Caco-2 (cell line): ENCODE measurements around the gene MLLT10. TPM values are rescaled to one million over a fixed set of nuclear protein-coding genes. Genes with fewer than 3 reads are reported as not detected.

Experiments
- BruUV-seq: library from RNA; stranded (reverse); fragments of 400-500 nt; replicated peaks from 2 replicates; lab custom pipeline; 2021; lab: Mats Ljungman, UMichigan
- CTCF ChIA-PET: fragments of 300-600 bp; sonication (Branson Sonifier 250); formaldehyde crosslinking; loops from one replicate; lab custom pipeline; 2022; ENCODE audit warnings: antibody characterized with exemption; lab: Charles Lee
- POLR2A ChIA-PET: fragments of 300-600 bp; sonication (Branson Sonifier 250); formaldehyde crosslinking; loops from one replicate; lab custom pipeline; 2022; ENCODE audit warnings: antibody characterized with exemption; lab: Charles Lee
- DNase-seq, 2 experiments: peaks; one replicate each; pipeline versions ENCODE4 v3.0.0 to v3.0.0-alpha.2; 2020 to 2022
- H3K27me3 ChIP-seq: replicated peaks from 2 replicates; pipeline ENCODE4 v1.6.0; 2011; ENCODE audit warnings: low read length; ENCODE audit not compliant: control insufficient read depth, insufficient read depth
- H3K36me3 ChIP-seq: 2 replicates; pipeline ENCODE4 v1.5.1; 2011; ENCODE audit warnings: low read length; ENCODE audit not compliant: control insufficient read depth, insufficient read depth
- H3K4me1 ChIP-seq: fragments of 250-450 bp; sonication (Bioruptor Pico); 2 replicates; pipeline ENCODE4 v1.5.1; 2020; ENCODE audit warnings: mild to moderate bottlenecking
- H3K4me3 ChIP-seq: 2 replicates; pipeline ENCODE4 v1.5.1; 2011; ENCODE audit warnings: low read depth, mild to moderate bottlenecking, control low read depth, low read length
- H3K9me3 ChIP-seq: fragments of 250-450 bp; sonication (Bioruptor Pico); 2 replicates; pipeline ENCODE4 v1.5.1; 2020; ENCODE audit warnings: mild to moderate bottlenecking, moderate library complexity
- H3K27ac Mint-ChIP-seq: one replicate; pipeline ENCODE4 v1.8.0; 2022; ENCODE audit warnings: mixed read lengths; ENCODE audit not compliant: unreplicated experiment
- H3K27me3 Mint-ChIP-seq: one replicate; pipeline ENCODE4 v1.8.0; 2022; ENCODE audit warnings: mixed read lengths; ENCODE audit not compliant: insufficient read depth, unreplicated experiment
- H3K36me3 Mint-ChIP-seq: one replicate; pipeline ENCODE4 v1.8.0; 2022; ENCODE audit warnings: mild to moderate bottlenecking, mixed read lengths; ENCODE audit not compliant: insufficient read depth, unreplicated experiment
- H3K4me1 Mint-ChIP-seq: one replicate; pipeline ENCODE4 v1.8.0; 2022; ENCODE audit warnings: low read depth, mixed read lengths; ENCODE audit not compliant: unreplicated experiment
- H3K4me3 Mint-ChIP-seq: one replicate; pipeline ENCODE4 v1.8.0; 2022; ENCODE audit warnings: mild to moderate bottlenecking, moderate library complexity, mixed read lengths; ENCODE audit not compliant: unreplicated experiment
- H3K9me3 Mint-ChIP-seq: one replicate; pipeline ENCODE4 v1.8.0; 2022; ENCODE audit warnings: mixed read lengths; ENCODE audit not compliant: unreplicated experiment
- intact Hi-C: fragments of 100-400 bp; cut with micrococcal nuclease; formaldehyde crosslinking; loops from one replicate; pipeline ENCODE4 v1.10.0; 2022; ENCODE audit not compliant: unreplicated experiment
- total RNA-seq: library from RNA; stranded (reverse); gene quantifications from 2 replicates; pipeline ENCODE4 v1.2.3, GENCODE V29; 2022
- TF ChIP-seq, protein P1 (sequence below), 2 experiments: fragments of 200-600 bp in 1 of 2; IDR thresholded peaks; 1 replicate in 1 of 2; 2 replicates in 1 of 2; pipeline versions ENCODE4 v1.5.1 to v1.8.0; 2011 to 2022; ENCODE audit warnings: antibody characterized with exemption in 1 of 2, control low read depth in 1 of 2, inconsistent platforms in 1 of 2, low read depth in 1 of 2, low read length in 1 of 2, mild to moderate bottlenecking in 1 of 2, moderate library complexity in 1 of 2; ENCODE audit not compliant: insufficient read depth in 1 of 2, severe bottlenecking in 1 of 2, unreplicated experiment in 1 of 2

The MLLT10 gene
- total RNA-seq, 1 experiment from 2014 or later: 84.3 TPM

- Mint-ChIP-seq H3K27me3 (no peaks in the 10 kb centered on the region), H3K9me3 (no peaks in the 10 kb centered on the region), H3K36me3 (no peaks in the 10 kb centered on the region), H3K4me3 (no peak overlapping the region), H3K4me1 (peaks cover 8% of the 10 kb centered on the region), H3K27ac (no peak overlapping the region)
- Histone ChIP-seq H3K9me3 (no peaks in the 10 kb centered on the region), H3K4me1 (peaks cover 8% of the 10 kb centered on the region), H3K4me3 (no peak overlapping the region), H3K27me3 (no peaks in the 10 kb centered on the region), H3K36me3 (no peaks in the 10 kb centered on the region)
- DNase-seq: no peak
- CTCF ChIA-PET: no interaction called here
- POLR2A ChIA-PET: interaction anchor here (0.6 kb wide), 1 partner anchor 26 kb away, joined by 4 read pairs; no protein-coding TSS in a partner anchor
- intact Hi-C loops: no loop called here
- BruUV-seq: no TSS peak
- TF ChIP-seq, protein P1, sequence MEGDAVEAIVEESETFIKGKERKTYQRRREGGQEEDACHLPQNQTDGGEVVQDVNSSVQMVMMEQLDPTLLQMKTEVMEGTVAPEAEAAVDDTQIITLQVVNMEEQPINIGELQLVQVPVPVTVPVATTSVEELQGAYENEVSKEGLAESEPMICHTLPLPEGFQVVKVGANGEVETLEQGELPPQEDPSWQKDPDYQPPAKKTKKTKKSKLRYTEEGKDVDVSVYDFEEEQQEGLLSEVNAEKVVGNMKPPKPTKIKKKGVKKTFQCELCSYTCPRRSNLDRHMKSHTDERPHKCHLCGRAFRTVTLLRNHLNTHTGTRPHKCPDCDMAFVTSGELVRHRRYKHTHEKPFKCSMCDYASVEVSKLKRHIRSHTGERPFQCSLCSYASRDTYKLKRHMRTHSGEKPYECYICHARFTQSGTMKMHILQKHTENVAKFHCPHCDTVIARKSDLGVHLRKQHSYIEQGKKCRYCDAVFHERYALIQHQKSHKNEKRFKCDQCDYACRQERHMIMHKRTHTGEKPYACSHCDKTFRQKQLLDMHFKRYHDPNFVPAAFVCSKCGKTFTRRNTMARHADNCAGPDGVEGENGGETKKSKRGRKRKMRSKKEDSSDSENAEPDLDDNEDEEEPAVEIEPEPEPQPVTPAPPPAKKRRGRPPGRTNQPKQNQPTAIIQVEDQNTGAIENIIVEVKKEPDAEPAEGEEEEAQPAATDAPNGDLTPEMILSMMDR (IDR thresholded peaks at IDR 0.05; ENCODE audit: insufficient read depth in 1 of 2, low read depth in 1 of 2, low read length in 1 of 2, severe bottlenecking in 1 of 2, unreplicated experiment in 1 of 2): no peak
Observed at GRCh38 chr10:21500578-21500910, 33.5 kb upstream of the MLLT10 start.

GRCh38 chr10:21501091-21501490, 32.9 kb upstream of the MLLT10 start:
- no peak for DNase-seq
- peaks cover 13% of the 10 kb centered on the region for H3K4me1 ChIP-seq
- H3K4me3 Mint-ChIP-seq: no peak overlapping the region
- ChIA-PET POLR2A (no interaction called here), CTCF (no interaction called here)
- H3K27me3 Mint-ChIP-seq: no peaks in the 10 kb centered on the region
- peaks cover 13% of the 10 kb centered on the region for H3K4me1 Mint-ChIP-seq
- BruUV-seq: no TSS peak
- intact Hi-C loops: no loop called here
- H3K9me3 Mint-ChIP-seq: no peaks in the 10 kb centered on the region
- no peak overlapping the region for H3K27ac Mint-ChIP-seq
- H3K4me3 ChIP-seq: no peak overlapping the region
- TF ChIP-seq, protein P1 (IDR thresholded peaks at IDR 0.05; ENCODE audit: insufficient read depth in 1 of 2, low read depth in 1 of 2, low read length in 1 of 2, severe bottlenecking in 1 of 2, unreplicated experiment in 1 of 2): no peak
- H3K36me3 ChIP-seq: no peaks in the 10 kb centered on the region
- no peaks in the 10 kb centered on the region for H3K9me3 ChIP-seq
- H3K27me3 ChIP-seq: no peaks in the 10 kb centered on the region
- no peaks in the 10 kb centered on the region for H3K36me3 Mint-ChIP-seq

- Histone ChIP-seq H3K27me3 (no peaks in the 10 kb centered on the region), H3K9me3 (no peaks in the 10 kb centered on the region), H3K36me3 (no peaks in the 10 kb centered on the region), H3K4me3 (no peak overlapping the region), H3K4me1 (peaks cover 19% of the 10 kb centered on the region)
- CTCF ChIA-PET: no interaction called here
- Mint-ChIP-seq H3K36me3 (no peaks in the 10 kb centered on the region), H3K4me3 (no peak overlapping the region), H3K27me3 (no peaks in the 10 kb centered on the region), H3K27ac (no peak overlapping the region), H3K4me1 (peaks cover 21% of the 10 kb centered on the region), H3K9me3 (no peaks in the 10 kb centered on the region)
- TF ChIP-seq, protein P1 (IDR thresholded peaks at IDR 0.05; ENCODE audit: insufficient read depth in 1 of 2, low read depth in 1 of 2, low read length in 1 of 2, severe bottlenecking in 1 of 2, unreplicated experiment in 1 of 2): no peak
- DNase-seq: no peak
- intact Hi-C loops: no loop called here
- no TSS peak for BruUV-seq
- POLR2A ChIA-PET: no interaction called here
Observed at GRCh38 chr10:21501731-21502347, 32.2 kb upstream of the MLLT10 start.
